ENCODE results near the gene EPHB2. TPM values are rescaled to one million over a fixed set of nuclear protein-coding genes. Genes with fewer than 3 reads are reported as not detected.
"Not testable (repeated sequence)": the region's sequence is repeated elsewhere in the genome, so short reads cannot be mapped to it uniquely, and the experiment has no call there.

Gene EPHB2
- total and polyA plus RNA-seq, 11 donors = 0.11 to 6.3 (median 0.70) TPM

- Histone ChIP-seq H3K9me3 (no peaks in the 10 kb centered on the region), H3K27me3 (peaks cover 3 to 50% (median 24%) of the 10 kb centered on the region in 9 donors), H3K4me1 (no peaks in the 10 kb centered on the region), H3K36me3 (no peaks in the 10 kb centered on the region), H3K27ac (no peak overlapping the region), H3K4me3 (no peak overlapping the region)
- ATAC-seq = no peak
- DNase-seq = no peak
- TF ChIP-seq, protein P1, sequence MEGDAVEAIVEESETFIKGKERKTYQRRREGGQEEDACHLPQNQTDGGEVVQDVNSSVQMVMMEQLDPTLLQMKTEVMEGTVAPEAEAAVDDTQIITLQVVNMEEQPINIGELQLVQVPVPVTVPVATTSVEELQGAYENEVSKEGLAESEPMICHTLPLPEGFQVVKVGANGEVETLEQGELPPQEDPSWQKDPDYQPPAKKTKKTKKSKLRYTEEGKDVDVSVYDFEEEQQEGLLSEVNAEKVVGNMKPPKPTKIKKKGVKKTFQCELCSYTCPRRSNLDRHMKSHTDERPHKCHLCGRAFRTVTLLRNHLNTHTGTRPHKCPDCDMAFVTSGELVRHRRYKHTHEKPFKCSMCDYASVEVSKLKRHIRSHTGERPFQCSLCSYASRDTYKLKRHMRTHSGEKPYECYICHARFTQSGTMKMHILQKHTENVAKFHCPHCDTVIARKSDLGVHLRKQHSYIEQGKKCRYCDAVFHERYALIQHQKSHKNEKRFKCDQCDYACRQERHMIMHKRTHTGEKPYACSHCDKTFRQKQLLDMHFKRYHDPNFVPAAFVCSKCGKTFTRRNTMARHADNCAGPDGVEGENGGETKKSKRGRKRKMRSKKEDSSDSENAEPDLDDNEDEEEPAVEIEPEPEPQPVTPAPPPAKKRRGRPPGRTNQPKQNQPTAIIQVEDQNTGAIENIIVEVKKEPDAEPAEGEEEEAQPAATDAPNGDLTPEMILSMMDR (IDR thresholded peaks at IDR 0.05) = no peak
- TF ChIP-seq POLR2A (IDR thresholded peaks at IDR 0.05) = no peak
- intact Hi-C loops (cut with DNase I) = loop anchor here in 4 of 10 donors (2.0 to 10.0 kb wide), 3 partner anchors 253 to 260 kb away; no protein-coding TSS in a partner anchor
- WGBS, 4 donors = 80 to 88% (median 84%) methylated on average over 4 of the region's 4 CpGs
Measured at GRCh38 chr1:22671999-22672398, 38.6 kb upstream of the EPHB2 start.

DNA sequence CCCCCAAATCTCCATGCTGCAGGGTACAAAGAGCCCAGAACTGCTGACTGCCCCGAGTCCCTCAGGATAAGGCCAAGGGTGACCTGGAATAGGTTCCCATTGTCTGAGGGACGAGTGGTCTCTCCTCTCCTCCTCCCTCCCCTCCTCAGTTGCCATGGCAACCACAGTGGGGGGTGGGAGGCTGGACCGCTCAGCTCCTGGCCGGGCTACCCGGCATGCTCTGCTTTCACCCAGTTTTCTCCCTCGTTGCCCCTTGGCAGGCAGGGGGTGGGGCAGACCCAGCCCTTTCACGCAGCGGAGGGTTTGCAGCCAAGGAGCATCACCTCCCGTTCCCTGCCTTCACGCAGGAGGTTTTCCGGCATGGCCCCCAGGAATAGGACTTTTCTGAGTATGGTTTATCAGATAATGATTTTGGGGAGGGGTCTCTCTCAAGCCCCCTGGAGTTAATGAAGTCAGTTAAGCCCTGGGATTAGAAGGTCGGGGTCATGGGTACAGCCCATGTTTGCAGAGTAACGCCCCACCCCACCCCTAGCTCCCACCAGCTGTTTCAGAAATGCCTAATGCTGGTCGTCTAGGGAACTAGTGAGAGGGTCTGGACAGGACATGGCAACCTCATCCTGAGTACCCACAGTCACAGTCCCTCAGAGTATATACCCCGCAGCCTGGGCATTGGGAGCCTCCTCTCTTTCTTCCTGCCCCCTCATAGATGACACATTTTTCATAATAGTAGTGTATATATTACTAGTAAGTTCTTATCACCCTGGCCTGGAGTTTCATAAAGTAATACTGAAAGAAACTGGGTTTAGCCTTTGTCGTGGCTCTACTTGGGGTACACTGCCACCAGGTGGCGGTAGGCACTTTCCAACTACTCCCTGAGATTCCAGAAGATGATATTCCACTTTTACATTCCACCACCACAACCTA, 36.9 kb upstream of the EPHB2 start:
- Histone ChIP-seq H3K27me3 (peaks cover 3 to 59% (median 22%) of the 10 kb centered on the region in 9 donors), H3K27ac (no peak overlapping the region), H3K9me3 (no peaks in the 10 kb centered on the region), H3K36me3 (no peaks in the 10 kb centered on the region), H3K4me1 (no peaks in the 10 kb centered on the region), H3K4me3 (no peak overlapping the region)
- TF ChIP-seq POLR2A (IDR thresholded peaks at IDR 0.05) = no peak
- TF ChIP-seq, protein P1 (IDR thresholded peaks at IDR 0.05) = peak; percentile 40 to 68 (median 59)
- DNase-seq = peak in 1 of 5 donors; percentile 29
- ATAC-seq = peak in 2 of 4 donors; percentile 14 to 44
- WGBS, 4 donors = 7 to 14% (median 10%) methylated on average over 14 to 17 of the region's 17 CpGs
- intact Hi-C loops (cut with DNase I) = loop anchor here in 8 of 10 donors (1.0 to 10.0 kb wide), 4 partner anchors 251 to 259 kb away; no protein-coding TSS in a partner anchor

- no peak for TF ChIP-seq POLR2A (IDR thresholded peaks at IDR 0.05)
- TF ChIP-seq, protein P1 (IDR thresholded peaks at IDR 0.05) = no peak
- no peaks in the 10 kb centered on the region for H3K36me3 ChIP-seq
- intact Hi-C loops (cut with DNase I) = loop anchor here in 7 of 10 donors (1.0 to 10.0 kb wide), 4 partner anchors 250 to 258 kb away; no protein-coding TSS in a partner anchor
- H3K4me1 ChIP-seq = no peaks in the 10 kb centered on the region
- DNase-seq (no peak), ATAC-seq (no peak)
- H3K9me3 ChIP-seq = no peaks in the 10 kb centered on the region
- 16 to 36% (median 23%) methylated on average over 1 of the region's 1 CpG for WGBS, 4 donors
- no peak overlapping the region for H3K4me3 ChIP-seq
- peaks cover 3 to 59% (median 22%) of the 10 kb centered on the region in 9 donors for H3K27me3 ChIP-seq
- no peak overlapping the region for H3K27ac ChIP-seq
Measured at GRCh38 chr1:22674410-22674749, 36.3 kb upstream of the EPHB2 start.

DNA sequence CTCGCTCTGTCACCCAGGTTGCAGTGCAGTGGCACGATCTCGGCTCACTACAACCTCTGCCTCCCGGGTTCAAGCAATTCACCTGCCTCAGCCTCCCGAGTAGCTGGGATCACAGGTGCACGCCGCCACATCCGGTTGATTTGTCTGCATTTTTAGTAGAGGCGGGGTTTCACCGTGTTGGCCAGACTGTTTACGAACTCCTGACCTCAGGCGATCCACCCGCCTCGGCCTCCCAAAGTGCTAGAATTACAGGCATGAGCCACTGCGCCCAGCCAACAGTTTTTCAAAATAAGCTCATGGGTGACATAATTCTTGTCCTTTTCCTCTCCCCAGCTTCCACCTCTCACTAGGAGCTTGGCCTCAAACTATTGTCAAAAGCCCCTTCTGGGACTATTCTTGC, 34.5 kb upstream of the EPHB2 start:
- 90 to 91% (median 90%) methylated on average over 15 of the region's 15 CpGs for WGBS, 4 donors
- H3K27ac ChIP-seq, H3K9me3 ChIP-seq, H3K4me3 ChIP-seq, DNase-seq, H3K4me1 ChIP-seq, H3K36me3 ChIP-seq, ATAC-seq: not testable (repeated sequence)
- intact Hi-C loops (cut with DNase I) = loop anchor here in 1 of 10 donors (10.0 kb wide), 1 partner anchor 249 kb away; no protein-coding TSS in a partner anchor
- peaks cover 3 to 48% (median 21%) of the 10 kb centered on the region in 9 donors for H3K27me3 ChIP-seq
